Mononuclear cell (primary cell): ENCODE measurements around the gene CYTH2. TPM values are rescaled to one million over a fixed set of nuclear protein-coding genes. Genes with fewer than 3 reads are reported as not detected.

Experiments
- H3K27me3 ChIP-seq: 2 replicates; pipeline ENCODE4 v1.6.0; 2011; ENCODE audit warnings: low read length, control low read depth; ENCODE audit not compliant: insufficient read depth
- H3K4me1 ChIP-seq: 2 replicates; pipeline ENCODE4 v1.5.1; 2011; ENCODE audit warnings: mild to moderate bottlenecking, low read length, control low read depth; ENCODE audit not compliant: insufficient read depth
- H3K4me3 ChIP-seq: 2 replicates; pipeline ENCODE4 v1.5.1; 2011; ENCODE audit warnings: mild to moderate bottlenecking, low read length, moderate library complexity
- H3K9me3 ChIP-seq: 2 replicates; pipeline ENCODE4 v1.5.1; 2011; ENCODE audit warnings: low read depth, mild to moderate bottlenecking, control low read depth, low read length
- total RNA-seq: library from RNA; depleted of rRNA; stranded (reverse); fragments of >200 nt; gene quantifications from one replicate; pipeline ENCODE4 v1.2.3, GENCODE V29; 2012

The CYTH2 gene
- total RNA-seq, 1 donor = 14.9 TPM

DNA sequence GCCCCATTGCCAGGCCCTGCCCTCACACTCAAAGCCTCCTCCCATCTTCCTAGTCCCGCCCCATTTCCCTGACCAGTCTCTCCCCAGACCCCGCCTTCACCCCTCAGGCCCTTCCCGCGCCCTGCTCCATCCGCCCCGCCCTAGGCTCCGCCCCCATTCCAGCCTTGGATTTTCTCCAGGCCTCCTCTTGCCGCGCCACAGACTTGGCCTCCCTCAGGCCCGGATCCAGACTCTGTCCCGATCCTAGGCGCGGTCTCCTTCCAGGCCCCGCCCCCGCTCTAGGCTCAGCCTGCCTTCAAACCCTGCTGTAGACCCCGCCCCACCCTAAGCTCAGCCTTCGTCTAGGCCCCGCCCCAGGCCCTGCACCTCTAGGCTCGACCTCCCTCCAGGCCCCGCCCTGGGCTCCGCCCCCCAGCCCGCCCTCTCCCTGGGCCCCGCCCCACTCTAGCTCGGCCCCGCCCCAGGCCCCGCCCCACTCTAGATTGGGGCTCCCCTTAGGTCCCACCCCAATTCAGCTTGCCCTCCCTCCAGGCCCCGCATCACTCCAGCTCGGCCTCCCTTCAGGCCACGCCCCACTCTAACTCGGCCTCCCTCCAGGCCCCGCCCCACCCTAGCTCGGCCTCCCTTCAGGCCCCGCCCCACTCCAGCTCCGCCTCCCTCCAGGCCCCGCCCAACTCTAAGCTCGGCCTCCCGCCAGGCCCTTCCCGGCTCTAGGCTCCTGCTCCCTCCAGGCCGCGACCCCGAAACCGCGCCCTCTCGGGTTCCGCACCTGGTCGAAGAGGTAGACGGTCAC, 24.0 kb downstream of the CYTH2 start:
- Histone ChIP-seq H3K4me3 (peak overlapping the region; percentile 38), H3K27me3 (no peaks in the 10 kb centered on the region), H3K9me3 (no peaks in the 10 kb centered on the region), H3K4me1 (peaks cover 42% of the 10 kb centered on the region)

DNA sequence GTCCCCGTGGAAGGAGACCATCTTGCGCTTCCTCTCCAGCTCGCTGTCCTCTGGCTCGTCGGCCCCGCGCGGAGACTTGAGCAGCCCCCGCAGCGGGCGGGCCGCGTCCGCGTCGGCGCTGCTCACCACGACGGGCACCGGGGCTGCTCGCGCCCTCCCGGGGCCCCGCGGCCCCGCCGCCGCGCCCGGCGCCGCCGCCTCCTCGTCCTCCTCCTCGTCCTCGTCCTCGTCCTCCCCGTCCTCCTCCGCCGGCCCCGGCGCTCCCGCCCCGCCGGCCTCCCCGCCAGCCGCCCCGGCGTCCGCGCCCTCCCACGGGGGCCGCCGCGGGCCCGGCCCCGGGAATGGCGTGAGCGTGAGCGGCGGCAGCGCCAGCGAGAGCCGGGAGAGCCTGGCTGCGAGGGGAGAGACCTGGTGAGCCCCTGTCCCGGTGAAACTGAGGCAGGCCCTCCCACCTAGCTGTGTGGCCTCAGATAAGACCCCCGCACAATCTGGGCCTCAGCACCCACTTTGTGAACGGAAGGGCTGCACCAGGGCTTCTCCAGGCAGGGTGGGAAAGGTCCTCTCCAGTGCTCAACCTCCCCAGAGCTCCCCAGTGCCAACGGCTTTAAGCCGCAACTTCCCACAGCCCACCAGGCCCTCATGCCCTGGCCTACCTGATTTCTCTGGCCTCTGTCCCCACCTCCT, 24.7 kb downstream of the CYTH2 start:
- Histone ChIP-seq H3K27me3 (no peaks in the 10 kb centered on the region), H3K4me1 (peaks cover 42% of the 10 kb centered on the region), H3K4me3 (peak overlapping the region; percentile 38)

DNA sequence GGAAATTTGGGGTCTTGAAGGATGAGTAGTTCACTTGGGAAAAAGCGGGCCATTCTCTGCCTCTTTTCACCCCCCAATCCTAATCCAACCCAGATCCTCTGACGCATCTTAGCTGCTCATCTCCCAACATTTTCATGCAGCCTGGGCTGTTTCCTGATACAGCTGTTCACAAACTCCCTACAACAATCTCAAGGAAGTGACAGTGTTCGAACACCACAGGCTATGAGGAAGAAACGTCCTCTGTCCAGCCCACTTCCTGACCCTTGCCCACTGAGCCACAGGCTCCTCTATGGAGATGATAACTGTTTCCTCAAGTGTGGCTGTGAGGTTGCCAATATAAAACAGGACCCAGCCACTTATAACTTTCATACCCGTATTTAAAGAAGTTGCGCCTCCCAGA, 26.2 kb downstream of the CYTH2 start:
- Histone ChIP-seq H3K4me3 (no peak overlapping the region), H3K27me3 (no peaks in the 10 kb centered on the region), H3K9me3 (no peaks in the 10 kb centered on the region), H3K4me1 (peaks cover 37% of the 10 kb centered on the region)

More for the DNA sequence above, 24.7 kb downstream of the CYTH2 start:
- H3K9me3 ChIP-seq = no peaks in the 10 kb centered on the region

DNA sequence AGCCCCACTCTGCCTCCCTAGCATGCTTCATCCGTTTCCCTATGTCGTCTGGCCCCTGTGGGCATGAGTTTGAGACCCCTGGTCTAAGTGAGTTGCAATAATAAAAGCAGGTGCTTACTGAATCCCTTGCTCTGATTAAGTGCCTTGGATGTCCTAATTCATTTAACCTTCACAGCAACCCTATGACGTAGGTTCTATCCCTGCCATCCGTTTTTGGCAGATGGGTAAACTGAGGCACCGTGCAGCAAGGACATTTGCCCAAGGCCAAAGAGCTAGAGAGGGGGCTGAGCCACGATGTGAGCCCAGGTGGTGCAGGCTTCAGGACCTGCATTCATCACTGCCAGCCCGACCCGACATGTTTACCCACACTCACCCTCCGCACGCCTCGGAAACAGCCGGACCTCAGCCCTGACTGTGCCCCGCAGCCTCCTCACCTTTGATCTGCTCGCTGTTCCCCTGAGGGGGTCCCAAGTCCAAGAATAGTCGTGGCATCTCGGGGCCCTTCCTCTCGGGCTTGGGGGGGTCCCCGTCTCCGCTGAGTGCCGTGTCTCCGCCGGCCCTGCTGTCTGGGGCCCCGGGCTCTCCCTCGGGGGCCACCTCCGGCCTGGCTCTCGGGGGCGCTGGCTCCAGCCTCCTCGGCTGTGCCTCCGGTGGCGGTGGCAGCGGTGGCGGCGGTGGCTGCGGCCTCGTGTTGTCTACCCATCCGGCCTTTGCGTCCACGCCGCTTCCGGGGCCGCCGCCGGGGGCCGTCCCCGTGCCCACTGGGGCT, 28.0 kb downstream of the CYTH2 start:
- Histone ChIP-seq H3K27me3 (no peaks in the 10 kb centered on the region), H3K4me3 (no peak overlapping the region), H3K9me3 (no peaks in the 10 kb centered on the region), H3K4me1 (peaks cover 34% of the 10 kb centered on the region)

DNA sequence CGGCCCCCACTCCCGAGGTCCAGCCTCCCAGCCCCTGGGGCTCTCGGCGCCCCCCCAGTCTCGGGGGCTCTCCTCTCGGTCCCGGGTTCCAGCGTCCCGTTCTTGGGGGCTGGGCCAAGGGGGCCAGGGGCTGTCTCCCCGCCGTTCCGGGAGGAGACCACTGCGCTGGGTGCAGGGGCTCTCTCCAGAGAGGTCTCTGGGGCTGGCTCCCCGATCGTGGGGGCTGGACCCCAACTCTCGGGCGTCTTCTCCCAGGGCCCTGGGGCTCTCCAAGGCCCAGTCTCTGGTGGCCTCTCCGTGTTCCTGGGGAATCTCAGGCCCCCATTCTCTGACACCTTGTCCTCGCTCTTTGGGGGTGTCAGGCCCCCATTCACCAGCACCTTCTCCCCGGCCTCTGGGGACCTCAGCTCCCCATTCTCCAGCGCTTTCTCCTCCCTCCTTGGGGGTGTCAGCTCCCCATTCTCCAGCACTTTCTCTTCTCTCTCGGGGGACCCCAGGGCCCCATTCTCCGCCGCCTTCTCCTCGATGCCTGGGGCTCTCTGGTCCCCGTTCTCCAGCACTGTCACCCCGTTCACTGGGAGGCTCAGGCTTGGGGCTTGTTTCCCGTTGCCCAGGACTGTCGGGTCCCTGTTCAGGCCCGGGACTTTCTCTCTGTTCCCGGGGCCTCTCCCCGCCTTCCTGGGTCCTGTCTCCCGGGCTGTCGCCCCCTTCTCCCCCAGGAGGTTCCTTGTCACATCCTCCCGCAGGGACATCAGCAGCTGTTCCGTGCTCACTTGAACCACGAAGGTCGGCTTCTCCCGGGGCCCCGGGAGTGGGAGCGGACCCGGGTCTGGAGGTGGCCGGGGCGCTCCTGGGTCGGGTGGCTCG, 28.8 kb downstream of the CYTH2 start:
- Histone ChIP-seq H3K9me3 (no peaks in the 10 kb centered on the region), H3K4me3 (no peak overlapping the region), H3K4me1 (peaks cover 26% of the 10 kb centered on the region), H3K27me3 (no peaks in the 10 kb centered on the region)

DNA sequence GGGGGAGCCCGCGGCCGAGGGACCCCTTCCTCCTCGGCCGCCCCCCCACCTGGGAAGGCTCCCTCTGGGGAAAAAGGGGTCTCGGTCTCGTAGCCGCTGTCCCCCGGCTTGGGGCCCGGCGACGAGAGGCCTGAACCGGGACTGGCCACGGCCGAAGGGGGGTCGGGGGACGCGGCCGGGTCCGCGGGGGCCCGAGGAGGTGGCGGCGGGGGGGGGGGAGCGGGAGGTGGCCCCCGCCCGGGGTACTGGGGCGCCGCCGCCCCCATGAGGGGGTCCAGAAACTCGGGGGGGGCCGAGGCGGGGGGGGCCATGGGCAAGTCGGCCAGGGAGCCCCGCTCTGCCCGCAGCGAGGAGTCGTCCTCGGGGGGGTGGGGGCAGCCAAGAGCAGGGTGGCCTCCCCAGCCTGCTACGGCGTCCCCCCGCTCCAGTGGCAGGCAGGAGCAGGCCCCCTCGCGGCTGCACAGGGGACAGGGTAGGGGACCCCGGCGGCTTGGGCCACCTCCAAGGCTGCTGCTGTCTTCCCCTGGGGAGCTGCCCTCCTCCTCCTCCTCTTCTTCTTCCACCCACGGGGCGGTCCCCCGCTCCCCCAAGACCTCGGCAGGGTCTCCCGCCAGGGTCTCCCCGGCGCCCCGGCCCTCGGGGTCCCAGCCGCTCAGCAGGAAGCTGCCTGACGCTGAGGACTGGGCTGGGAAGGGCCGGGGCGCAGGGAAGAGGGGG, 29.6 kb downstream of the CYTH2 start:
- H3K4me3 ChIP-seq = no peak overlapping the region
- peaks cover 25% of the 10 kb centered on the region for H3K4me1 ChIP-seq
- H3K27me3 ChIP-seq = no peaks in the 10 kb centered on the region
- no peaks in the 10 kb centered on the region for H3K9me3 ChIP-seq

DNA sequence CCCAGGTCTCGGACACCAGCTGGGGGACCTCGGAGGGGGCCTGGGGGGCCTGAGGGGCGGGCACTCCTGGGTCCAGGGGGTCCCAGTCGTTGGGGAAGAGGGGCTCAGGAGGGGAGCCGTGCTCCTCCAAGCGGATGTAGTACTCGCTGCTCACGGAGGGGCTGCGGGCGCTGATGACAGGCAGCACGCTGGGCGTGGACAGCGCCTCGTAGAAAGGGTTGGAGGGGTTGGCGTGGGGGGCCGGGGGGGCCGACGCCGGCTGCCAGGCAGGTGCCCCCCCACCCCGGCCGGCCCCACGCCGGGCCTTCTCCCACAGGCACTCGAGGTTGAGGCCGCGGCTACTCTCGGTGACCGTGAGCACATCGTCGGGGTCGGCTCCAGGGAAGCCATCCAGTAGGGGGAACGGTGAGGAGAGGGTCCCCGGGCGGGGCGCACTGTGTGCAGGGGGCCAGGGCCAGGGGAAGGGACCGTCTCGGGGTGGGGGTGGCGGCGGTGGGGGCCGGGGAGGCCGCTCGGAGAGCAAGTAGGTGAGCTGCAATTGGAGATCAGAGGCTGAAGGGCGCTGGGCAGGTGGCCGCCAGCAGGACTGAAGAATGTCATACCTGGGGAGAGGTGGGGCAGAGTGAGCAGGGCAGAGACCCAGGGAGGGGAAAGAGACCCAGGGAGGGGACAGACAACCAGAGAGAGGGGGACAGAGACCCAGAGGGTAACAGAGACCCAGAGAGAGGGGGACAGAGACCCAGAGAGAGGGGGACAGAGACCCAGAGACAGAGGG, 30.3 kb downstream of the CYTH2 start:
- H3K9me3 ChIP-seq = no peaks in the 10 kb centered on the region
- no peak overlapping the region for H3K4me3 ChIP-seq
- peaks cover 19% of the 10 kb centered on the region for H3K4me1 ChIP-seq
- no peaks in the 10 kb centered on the region for H3K27me3 ChIP-seq

DNA sequence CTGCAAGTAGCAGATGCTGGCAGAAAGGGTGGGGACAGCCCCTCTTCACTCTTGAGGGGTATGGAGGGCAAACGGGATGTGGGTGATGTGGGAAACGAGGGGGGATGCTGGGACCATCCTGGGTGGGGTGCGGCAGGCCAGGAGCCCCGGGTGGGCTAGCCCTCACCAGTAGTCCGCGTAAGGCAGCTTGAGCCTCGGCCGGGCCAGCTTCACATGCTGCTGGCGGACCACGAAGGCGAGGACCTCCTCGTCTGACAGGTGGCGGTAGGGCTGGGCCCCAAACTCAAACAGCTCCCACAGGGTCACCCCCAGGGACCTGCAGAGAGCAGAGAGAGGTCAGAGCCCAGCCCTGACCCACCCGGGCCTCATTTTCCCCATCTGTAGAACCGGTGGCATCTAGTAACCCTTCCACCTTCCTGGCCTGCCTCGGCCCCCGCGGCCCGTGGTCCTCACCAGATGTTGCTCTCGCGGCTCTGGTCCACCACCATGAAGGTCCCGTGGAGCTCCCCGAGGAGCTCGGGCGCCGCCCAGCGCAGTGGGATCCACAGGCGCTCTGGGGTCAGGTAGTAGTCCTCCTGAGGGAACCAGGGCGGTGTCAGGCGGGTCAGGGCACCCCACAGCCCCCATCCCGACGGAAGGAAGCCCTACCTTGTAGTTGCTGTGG, 31.8 kb downstream of the CYTH2 start:
- Histone ChIP-seq H3K4me1 (peaks cover 10% of the 10 kb centered on the region), H3K27me3 (no peaks in the 10 kb centered on the region), H3K9me3 (no peaks in the 10 kb centered on the region), H3K4me3 (no peak overlapping the region)

DNA sequence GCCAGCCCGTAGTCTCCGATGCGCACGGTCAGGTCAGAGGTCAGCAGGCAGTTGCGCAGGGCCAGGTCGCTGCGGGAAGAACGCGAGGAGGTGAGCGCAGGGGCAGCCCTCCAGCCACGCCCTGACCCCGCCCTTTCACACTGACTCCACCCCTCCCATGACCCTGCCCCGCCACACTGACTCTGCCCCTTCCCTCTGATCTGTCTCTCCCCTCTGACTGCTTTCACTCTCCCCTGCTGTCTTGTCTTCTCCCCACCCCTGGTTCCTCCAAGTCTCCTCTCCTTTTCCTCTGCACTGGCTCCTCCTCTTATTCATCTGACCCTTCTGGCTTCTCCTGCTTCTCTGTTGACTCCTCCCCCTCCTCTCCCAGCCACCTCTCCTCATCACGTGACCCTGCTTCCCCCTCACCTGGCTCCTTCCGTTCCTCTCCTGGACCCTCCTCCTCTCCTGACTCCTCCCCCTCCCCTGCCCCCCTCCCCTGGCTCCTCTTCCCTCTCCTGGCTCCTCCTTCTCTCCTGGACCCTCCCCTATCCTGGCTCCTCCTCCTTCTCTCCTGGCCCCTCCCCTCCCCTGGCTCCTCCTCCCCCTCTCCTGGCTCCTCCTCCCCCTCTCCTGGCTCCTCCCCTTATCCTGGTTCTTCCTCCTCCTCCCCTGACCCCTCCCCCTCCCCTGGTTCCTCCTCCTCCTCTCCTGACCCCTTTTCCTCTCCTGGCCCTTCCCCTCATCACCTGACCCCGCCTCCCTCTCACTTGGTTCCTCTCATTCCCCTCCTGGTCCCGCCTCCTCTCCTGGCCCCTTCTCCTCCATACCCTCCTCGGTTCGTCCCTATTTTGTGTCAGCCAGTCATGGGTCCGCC, 32.6 kb downstream of the CYTH2 start:
- no peak overlapping the region for H3K4me3 ChIP-seq
- H3K4me1 ChIP-seq = peaks cover 10% of the 10 kb centered on the region
- no peaks in the 10 kb centered on the region for H3K27me3 ChIP-seq
- no peaks in the 10 kb centered on the region for H3K9me3 ChIP-seq

DNA sequence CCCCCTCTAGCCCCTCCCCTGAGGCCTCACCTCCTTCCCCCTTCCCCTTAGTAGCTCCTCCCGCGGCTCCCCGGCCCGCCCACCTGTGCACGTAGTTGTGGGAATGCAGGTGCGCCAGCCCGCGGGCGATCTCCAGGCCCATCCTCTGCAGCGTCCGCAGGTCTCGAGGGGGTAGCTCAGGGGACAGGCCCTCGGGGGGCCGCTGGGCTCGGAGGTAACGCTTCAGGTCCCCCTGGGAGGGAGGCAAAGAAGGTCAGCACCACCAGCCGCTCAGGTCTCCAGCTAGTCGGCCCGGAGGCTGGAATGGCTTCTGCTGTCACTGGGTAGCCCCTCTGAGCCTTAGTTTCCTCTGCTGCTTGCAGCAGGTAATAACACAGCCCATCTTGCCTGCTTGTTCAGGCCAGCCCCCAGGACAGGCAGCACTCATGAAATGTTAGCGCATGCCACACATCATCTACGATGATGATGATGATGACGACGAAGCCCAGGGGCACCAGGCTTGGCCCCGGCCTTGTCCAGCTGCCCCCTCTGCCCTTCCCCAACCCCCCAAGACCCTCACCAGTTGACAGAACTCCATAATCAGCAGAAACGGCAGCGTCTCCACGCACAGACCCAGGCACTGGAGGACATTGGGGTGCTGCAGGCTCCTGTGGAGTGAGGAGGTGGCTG, 33.3 kb downstream of the CYTH2 start:
- Histone ChIP-seq H3K4me3 (no peak overlapping the region), H3K4me1 (peaks cover 10% of the 10 kb centered on the region), H3K27me3 (no peaks in the 10 kb centered on the region), H3K9me3 (no peaks in the 10 kb centered on the region)

DNA sequence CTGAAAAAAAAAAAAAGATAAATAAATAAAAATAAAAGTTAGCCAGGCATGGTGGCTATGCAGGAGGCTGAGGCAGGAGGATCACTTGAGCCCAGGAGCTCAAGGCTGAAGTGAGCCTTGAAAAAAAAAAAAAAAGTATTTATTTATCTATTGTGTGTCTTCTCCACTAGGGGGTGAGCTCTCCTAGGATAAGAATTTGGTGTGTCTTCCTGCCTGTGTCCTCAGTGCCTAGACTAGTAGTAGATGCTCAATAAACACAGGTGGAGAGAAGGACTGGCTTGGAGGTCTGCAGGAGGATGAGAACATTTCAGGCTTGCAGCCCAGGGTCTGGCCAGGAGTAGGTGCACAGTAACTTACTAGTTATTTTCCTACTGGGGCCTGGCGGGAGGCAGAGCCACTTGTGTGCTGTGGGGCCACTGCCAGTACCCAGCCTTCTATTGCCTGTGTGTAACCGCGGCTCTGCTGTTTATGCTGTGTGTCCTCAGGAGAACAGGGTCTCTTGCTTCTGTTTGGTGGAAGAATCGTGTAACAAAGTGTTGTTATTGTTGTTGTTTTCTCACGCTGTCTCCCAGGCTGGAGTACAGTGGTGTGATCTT, 37.1 kb downstream of the CYTH2 start:
- H3K9me3 ChIP-seq = no peaks in the 10 kb centered on the region
- H3K4me3 ChIP-seq = no peak overlapping the region
- H3K4me1 ChIP-seq = peaks cover 9% of the 10 kb centered on the region
- peaks cover 3% of the 10 kb centered on the region for H3K27me3 ChIP-seq
